Fibroblast of lung (primary cell): Measurements from ENCODE around the gene SMARCA4. TPM values are rescaled to one million over a fixed set of nuclear protein-coding genes. Genes with fewer than 3 reads are reported as not detected.
A peak's percentile ranks its signal among the peaks of the same experiment; 100 is the strongest.
"Not testable (repeated sequence)": the region's sequence is repeated elsewhere in the genome, so short reads cannot be mapped to it uniquely, and the experiment has no call there.

Experiments used
- DNase-seq, 2 donors: peaks; one replicate each; pipeline versions ENCODE4 v3.0.0 to v3.0.0-alpha.2; 2010; ENCODE audit warnings: low read depth in 2 of 2
- H2AFZ ChIP-seq: 2 replicates; pipeline ENCODE4 v1.5.1; 2012; ENCODE audit warnings: low read length, control low read depth, inconsistent platforms
- H3K27ac ChIP-seq: 2 replicates; pipeline ENCODE4 v1.5.1; 2011; ENCODE audit warnings: low read length, control low read depth; ENCODE audit not compliant: insufficient read depth
- H3K27me3 ChIP-seq: 2 replicates; pipeline ENCODE4 v1.5.1; 2011; ENCODE audit warnings: mild to moderate bottlenecking, low read length; ENCODE audit not compliant: control insufficient read depth, insufficient read depth
- H3K36me3 ChIP-seq: 2 replicates; pipeline ENCODE4 v1.5.1; 2011; ENCODE audit warnings: low read length; ENCODE audit not compliant: control insufficient read depth, insufficient read depth
- H3K4me1 ChIP-seq: 2 replicates; pipeline ENCODE4 v1.5.1; 2011; ENCODE audit warnings: low read length; ENCODE audit not compliant: control insufficient read depth, insufficient read depth; ENCODE audit errors: extremely low read depth
- H3K4me2 ChIP-seq: 2 replicates; pipeline ENCODE4 v1.5.1; 2011; ENCODE audit warnings: low read length, control low read depth; ENCODE audit not compliant: insufficient read depth; ENCODE audit errors: extremely low read depth
- H3K4me3 ChIP-seq, 4 experiments: fragments of 200-600 bp in 1 of 4; sonication (generic) in 1 of 4; replicated peaks in 1 of 4; 2 replicates each; pipeline ENCODE4 v1.5.1; 2011 to 2016; ENCODE audit warnings: low read length in 4 of 4, low read depth in 3 of 4, mild to moderate bottlenecking in 3 of 4, control low read depth in 2 of 4, inconsistent platforms in 1 of 4, mixed read lengths in 1 of 4; ENCODE audit not compliant: insufficient read depth in 1 of 4; ENCODE audit errors: control extremely low read depth in 1 of 4
- H3K79me2 ChIP-seq: 2 replicates; pipeline ENCODE4 v1.5.1; 2012; ENCODE audit warnings: mild to moderate bottlenecking, low read length, inconsistent platforms; ENCODE audit not compliant: control insufficient read depth, insufficient read depth
- H3K9ac ChIP-seq: 2 replicates; pipeline ENCODE4 v1.5.1; 2011; ENCODE audit warnings: mild to moderate bottlenecking, low read length, control low read depth; ENCODE audit not compliant: insufficient read depth
- H3K9me3 ChIP-seq: 2 replicates; pipeline ENCODE4 v1.5.1; 2012; ENCODE audit warnings: low read depth, low read length; ENCODE audit not compliant: control insufficient read depth, insufficient read depth
- H4K20me1 ChIP-seq: 2 replicates; pipeline ENCODE4 v1.5.1; 2011; ENCODE audit warnings: low read length; ENCODE audit not compliant: control insufficient read depth, insufficient read depth; ENCODE audit errors: extremely low read depth
- EZH2 ChIP-seq: IDR thresholded peaks from 2 replicates; pipeline ENCODE4 v1.5.1; 2012; ENCODE audit warnings: low read length, control low read depth, mild to moderate bottlenecking; ENCODE audit errors: missing control alignments
- polyA plus RNA-seq, 2 donors: library from polyadenylated mRNA; depleted of rRNA in 1 of 2; stranded (reverse) in 1 of 2; unstranded in 1 of 2; fragments of >200 nt; gene quantifications; 2 replicates each; pipeline ENCODE4 v1.2.1, GENCODE V29; 2011 to 2012; ENCODE audit warnings: missing spikeins in 1 of 2
- total RNA-seq: library from RNA; depleted of rRNA; stranded (reverse); fragments of >200 nt; gene quantifications from 2 replicates; pipeline ENCODE4 v1.2.1, GENCODE V29; 2014
- TF ChIP-seq, protein P1 (sequence below), 2 donors: IDR thresholded peaks in 1 of 2; conservative IDR thresholded peaks in 1 of 2; 1 replicate in 1 of 2; 2 replicates in 1 of 2; pipeline ENCODE4 v1.5.1; 2011 to 2012; ENCODE audit warnings: low read length in 2 of 2, control low read depth in 1 of 2, inconsistent platforms in 1 of 2, low read depth in 1 of 2, mild to moderate bottlenecking in 1 of 2

Gene SMARCA4
- total and polyA plus RNA-seq, 2 donors (not counting 1 experiment from before 2014, with no cell fraction given): 28.1 to 61.1 TPM

- TF ChIP-seq, protein P1, sequence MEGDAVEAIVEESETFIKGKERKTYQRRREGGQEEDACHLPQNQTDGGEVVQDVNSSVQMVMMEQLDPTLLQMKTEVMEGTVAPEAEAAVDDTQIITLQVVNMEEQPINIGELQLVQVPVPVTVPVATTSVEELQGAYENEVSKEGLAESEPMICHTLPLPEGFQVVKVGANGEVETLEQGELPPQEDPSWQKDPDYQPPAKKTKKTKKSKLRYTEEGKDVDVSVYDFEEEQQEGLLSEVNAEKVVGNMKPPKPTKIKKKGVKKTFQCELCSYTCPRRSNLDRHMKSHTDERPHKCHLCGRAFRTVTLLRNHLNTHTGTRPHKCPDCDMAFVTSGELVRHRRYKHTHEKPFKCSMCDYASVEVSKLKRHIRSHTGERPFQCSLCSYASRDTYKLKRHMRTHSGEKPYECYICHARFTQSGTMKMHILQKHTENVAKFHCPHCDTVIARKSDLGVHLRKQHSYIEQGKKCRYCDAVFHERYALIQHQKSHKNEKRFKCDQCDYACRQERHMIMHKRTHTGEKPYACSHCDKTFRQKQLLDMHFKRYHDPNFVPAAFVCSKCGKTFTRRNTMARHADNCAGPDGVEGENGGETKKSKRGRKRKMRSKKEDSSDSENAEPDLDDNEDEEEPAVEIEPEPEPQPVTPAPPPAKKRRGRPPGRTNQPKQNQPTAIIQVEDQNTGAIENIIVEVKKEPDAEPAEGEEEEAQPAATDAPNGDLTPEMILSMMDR (conservative IDR thresholded peaks at IDR 0.05 in 1 of 2, IDR thresholded peaks at IDR 0.05 in 1 of 2; ENCODE audit: low read depth in 1 of 2, low read length in 2 of 2): no peak
- TF ChIP-seq EZH2: no peak
- H3K9ac ChIP-seq: no peak overlapping the region
- H3K36me3 ChIP-seq: no peaks in the 10 kb centered on the region
- H3K9me3 ChIP-seq: no peaks in the 10 kb centered on the region
- H3K4me2 ChIP-seq: no peak overlapping the region
- H3K27me3 ChIP-seq: no peaks in the 10 kb centered on the region
- peaks cover 3% of the 10 kb centered on the region for H3K4me1 ChIP-seq
- no peak overlapping the region for H3K4me3 ChIP-seq
- H2AFZ ChIP-seq: no peak overlapping the region
- no peaks in the 10 kb centered on the region for H3K79me2 ChIP-seq
- no peaks in the 10 kb centered on the region for H4K20me1 ChIP-seq
- peak; percentile 52 to 69 for DNase-seq
- H3K27ac ChIP-seq: no peak overlapping the region
These were observed 13.7 kb upstream of the SMARCA4 start for GRCh38 chr19:10946958-10947657.

DNA sequence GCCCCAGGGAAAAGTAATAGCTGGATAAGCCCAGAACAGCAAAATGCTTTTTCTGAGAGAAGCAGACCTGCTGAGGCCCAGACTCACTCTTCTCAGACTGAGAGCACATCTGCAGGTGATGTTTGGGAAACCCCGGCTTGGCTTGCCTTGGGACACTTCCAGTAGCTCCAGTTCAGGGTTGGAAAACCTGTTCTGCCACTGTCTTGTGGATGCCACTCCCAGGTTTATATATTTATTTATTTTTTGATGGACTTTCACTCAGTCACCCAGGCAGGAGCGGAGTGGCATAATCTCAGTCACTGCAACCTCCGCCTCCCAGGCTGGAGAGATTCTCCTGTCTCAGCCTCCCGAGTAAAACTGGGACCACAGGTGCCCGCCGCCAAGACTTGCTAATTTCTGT, 8.0 kb upstream of the SMARCA4 start:
- no peak overlapping the region for H3K27ac ChIP-seq
- H2AFZ ChIP-seq: no peak overlapping the region
- TF ChIP-seq, protein P1 (conservative IDR thresholded peaks at IDR 0.05 in 1 of 2, IDR thresholded peaks at IDR 0.05 in 1 of 2; ENCODE audit: low read depth in 1 of 2, low read length in 2 of 2): no peak
- TF ChIP-seq EZH2: no peak
- no peaks in the 10 kb centered on the region for H3K9me3 ChIP-seq
- H3K79me2 ChIP-seq: no peaks in the 10 kb centered on the region
- no peak overlapping the region for H3K4me2 ChIP-seq
- H3K36me3 ChIP-seq: no peaks in the 10 kb centered on the region
- no peak overlapping the region for H3K4me3 ChIP-seq
- H4K20me1 ChIP-seq: no peaks in the 10 kb centered on the region
- no peaks in the 10 kb centered on the region for H3K4me1 ChIP-seq
- no peak for DNase-seq
- no peak overlapping the region for H3K9ac ChIP-seq
- H3K27me3 ChIP-seq: no peaks in the 10 kb centered on the region

- not testable (repeated sequence) for H3K4me1 ChIP-seq, H3K27me3 ChIP-seq, H3K4me2 ChIP-seq, H3K27ac ChIP-seq, DNase-seq, H3K9ac ChIP-seq, H4K20me1 ChIP-seq, H3K4me3 ChIP-seq, H3K36me3 ChIP-seq, H3K9me3 ChIP-seq, H2AFZ ChIP-seq
- H3K79me2 ChIP-seq: peaks cover 31% of the 10 kb centered on the region
These were observed 1.4 kb upstream of the SMARCA4 start for GRCh38 chr19:10959277-10959968.
